DLD1 (cell line): ENCODE data around the gene INPP4A.
"Not testable (repeated sequence)": the region's sequence is repeated elsewhere in the genome, so short reads cannot be mapped to it uniquely, and the experiment has no call there.

Source experiments
- in situ Hi-C: cut with HindIII; loops from 2 replicates; pipeline ENCODE4 v1.10.0; 2017; ENCODE audit warnings: low sequenced_read_pairs

Gene INPP4A

DNA sequence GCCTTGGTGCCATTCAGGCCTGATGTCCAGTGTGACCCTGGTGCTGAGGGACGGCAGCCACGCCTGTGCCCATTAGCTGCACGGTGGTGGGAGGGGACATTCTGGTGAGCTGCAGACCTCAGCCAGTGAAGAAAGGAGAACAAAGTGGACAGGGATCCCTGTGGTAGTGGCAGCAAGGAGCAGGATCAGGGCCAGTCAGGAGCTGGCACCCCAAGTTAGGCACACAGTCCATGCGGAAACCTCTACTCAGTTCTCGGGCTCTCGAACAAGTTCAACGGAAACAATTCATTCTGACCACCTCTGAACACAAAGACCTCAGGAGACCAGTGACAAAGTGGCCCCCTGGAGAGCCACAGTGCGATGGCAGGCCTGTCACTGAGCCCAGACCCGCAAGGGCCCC is 133.6 kb downstream of the INPP4A start:
- in situ Hi-C loops: no loop called here

DNA sequence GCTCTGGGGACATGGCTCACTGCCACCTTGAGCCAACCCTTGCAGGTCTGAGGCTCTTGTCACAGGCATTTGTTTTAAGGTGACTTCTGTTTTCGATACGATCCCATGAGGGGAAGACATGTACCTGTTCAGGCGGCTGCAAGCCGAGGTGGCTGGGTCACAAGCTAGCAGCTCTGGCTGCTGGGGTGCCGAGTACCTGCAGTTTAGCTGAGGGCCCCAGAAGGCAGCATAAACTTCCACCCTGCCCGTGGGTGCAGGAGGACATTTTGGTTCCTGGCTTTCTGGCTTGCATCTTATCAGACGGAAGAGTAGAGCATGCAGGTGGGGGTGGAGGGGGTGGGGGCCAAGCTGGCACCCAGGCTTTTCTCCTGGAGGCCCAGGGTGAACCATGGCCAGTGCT is 135.3 kb downstream of the INPP4A start:
- in situ Hi-C loops: no loop called here

DNA sequence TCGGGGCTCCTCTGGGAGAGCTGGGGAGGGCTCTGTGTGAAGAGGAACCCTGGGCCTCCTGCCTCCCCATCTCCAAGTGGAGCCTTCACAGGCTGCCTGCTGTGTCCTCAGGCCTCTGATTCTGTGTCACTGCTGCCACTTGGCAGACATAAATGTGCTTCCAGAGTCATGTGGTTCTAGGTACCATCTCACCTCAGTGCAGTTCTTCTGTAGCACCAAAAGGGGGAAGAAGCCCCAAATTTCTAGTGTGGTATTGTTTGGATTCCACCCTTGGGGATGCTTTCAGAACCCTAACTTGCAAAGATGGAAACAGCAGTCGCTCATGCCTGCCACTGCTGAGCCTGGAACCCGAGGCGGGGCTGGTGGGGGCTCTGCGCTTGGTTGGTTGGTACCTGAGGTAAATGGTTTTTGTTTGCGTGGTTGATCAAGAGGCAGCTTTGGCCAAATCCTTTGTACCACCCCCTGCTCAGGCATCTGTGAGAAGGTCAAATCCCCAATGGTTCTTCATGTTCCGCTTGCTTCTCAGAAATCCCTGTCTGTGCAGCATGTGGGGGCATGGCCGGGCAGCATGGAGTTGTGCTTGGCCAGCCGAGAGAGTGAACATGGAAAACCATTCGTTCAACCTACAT is 136.1 kb downstream of the INPP4A start:
- in situ Hi-C loops: no loop called here

DNA sequence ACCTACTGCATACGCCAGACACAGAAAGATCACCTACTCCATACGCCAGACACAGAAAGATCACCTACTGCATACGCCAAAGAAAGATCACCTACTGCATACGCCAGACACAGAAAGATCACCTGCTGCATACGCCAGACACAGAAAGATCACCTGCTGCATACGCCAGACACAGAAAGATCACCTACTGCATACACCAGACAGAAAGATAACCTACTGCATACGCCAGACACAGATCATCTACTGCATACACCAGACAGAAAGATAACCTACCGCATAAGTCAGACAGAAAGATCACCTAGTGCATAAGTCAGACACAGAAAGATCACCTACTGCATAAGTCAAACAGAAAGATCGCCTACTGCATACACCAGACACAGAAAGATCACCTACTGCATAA is 137.9 kb downstream of the INPP4A start:
- in situ Hi-C loops: no loop called here

DNA sequence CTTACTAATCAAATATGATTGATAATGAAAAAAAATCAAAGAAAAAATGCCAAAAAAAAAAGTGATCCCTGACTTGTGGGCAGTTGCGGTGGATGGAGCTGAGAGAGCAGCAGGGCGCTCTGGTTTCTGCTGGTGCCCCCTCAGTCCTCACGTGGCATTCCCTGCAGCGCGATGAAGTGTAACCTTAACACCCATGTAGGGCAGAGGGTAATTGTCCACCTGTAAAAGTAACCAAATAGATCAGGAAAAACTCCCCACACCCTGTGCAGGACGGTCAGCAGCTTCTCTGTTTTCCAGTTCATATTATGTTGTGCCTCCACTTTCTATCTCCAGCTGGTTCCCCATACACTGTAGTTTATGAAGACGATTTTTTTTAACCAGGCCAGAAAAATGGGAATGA is 138.6 kb downstream of the INPP4A start:
- in situ Hi-C loops: no loop called here

DNA sequence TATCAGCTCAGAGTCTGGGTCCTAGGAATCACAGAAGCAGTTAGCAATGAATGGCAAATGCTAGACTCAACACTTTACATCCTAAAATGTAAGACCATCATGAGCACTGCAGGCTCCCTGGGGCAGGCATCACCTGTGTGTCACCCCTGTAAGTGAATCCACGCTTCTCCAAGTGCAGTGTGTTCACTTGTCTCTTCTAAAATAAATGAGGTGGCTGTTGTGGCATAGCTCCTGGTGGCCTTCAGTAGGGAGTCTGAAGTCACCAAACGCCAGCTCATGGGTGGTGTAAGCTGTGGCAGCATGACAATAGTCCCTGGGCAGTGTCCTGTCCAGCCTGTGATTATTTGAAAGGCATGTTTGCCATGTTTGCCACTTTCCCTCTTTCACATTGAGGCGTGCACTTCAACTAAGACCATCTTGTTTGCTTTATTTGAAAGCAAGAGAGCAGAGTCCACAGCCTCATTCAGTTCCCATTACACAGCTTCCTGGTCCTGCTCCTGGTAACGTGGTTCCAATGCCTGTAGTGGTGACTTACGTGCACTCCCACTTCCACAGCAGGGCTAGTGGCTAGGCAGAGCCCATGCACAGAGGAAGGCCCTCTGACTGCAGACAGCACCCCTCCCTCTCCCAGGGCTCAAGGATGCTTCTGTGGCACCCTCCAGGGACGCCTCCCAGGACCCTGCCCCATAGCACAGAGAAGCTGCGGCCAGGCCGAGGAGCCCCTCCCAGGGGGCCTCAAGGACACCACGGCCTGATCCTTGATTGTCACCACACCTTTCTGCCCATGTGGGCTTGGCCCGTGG is 139.4 kb downstream of the INPP4A start:
- in situ Hi-C loops: no loop called here

DNA sequence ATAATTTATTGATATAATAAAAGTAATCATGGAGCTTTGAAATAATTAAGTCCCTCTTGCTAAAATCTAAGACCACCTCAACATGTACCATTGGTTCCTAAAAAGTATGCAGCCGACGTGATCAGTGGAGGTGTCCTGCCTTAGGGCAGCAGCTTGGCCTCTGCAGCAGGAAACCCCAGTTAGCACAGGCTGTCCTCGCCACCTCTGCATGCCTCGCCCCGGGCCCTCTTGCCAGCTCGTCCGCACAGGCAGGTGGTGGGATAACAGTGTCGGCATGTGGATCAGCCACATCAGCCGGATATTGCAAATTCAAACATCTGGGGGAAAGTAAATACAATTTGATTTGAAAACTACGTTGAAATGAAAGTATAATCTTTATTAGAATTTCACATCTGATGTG is 140.7 kb downstream of the INPP4A start:
- in situ Hi-C loops: no loop called here

DNA sequence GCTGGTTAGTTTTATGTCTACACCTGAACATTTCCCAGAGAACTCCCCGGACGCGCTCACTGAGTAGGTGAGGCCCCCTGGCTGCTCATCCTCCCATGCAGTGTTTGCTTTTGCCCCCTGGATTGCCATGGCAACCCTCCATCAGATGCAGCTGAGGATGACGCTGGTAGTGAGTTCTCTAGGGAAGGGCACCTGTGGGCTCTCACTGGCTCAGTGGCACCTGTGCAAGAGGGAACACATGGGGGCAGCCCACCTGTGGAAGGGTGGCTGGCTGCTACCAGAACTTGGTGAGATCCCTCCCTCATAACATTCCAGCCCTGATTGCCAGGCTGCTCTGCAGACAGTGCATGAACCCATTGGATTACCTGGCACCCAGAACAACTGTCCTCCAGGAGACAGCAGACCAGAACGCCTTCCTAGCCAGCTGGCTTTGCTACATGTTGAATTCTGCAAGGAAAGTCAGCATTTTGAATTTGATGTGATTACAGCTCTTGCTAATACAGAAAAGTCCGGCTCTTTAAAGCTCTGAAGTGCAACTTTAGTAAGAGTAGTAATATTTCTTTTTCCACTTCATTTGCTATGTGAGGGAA is 142.0 kb downstream of the INPP4A start:
- in situ Hi-C loops: no loop called here

DNA sequence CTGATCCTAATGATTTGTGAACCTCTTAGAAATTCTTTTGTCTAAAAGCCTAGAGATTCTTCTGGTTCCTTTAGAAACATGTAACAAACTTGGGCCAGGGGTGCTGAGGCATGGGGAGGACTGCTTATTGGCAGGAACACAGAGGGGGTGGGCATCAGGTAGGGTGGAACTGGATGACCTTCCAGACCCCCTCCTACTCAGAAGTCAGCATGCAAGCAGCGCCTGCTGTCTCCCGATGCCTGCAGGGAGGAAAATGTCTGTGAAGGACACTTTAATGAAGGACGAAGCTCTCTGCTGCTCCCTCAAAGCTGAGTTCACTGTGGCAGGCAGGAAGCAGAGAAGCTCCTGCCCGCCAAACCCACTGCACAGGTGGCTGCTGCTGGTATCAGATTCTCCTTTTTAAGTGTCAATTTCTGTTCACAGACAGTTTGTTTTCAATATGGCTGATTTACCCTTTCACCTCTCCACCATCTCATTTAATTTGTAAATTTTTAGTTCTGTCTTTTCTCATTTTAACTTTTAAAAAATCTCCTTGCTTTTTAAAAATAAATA is 144.3 kb downstream of the INPP4A start:
- in situ Hi-C loops: no loop called here

DNA sequence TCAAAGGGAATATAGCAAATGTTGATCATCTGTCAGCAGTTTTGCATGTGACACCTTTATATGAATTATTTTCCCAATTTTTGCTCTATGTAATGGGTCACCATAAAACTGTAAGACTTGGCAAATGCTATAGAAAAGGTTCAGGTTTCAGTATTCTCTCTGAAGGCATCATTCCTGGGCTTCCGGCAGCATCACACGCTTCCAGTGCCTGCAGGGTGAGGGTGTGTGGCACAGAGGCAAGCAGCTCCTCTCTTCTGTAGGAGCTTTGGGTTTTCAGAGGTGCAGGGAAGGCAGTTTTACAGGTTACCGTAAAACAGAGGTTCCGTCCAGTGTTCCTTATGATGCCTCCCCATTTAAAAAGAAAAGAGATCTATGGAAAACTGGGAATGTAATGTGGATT is 144.8 kb downstream of the INPP4A start:
- in situ Hi-C loops: no loop called here

DNA sequence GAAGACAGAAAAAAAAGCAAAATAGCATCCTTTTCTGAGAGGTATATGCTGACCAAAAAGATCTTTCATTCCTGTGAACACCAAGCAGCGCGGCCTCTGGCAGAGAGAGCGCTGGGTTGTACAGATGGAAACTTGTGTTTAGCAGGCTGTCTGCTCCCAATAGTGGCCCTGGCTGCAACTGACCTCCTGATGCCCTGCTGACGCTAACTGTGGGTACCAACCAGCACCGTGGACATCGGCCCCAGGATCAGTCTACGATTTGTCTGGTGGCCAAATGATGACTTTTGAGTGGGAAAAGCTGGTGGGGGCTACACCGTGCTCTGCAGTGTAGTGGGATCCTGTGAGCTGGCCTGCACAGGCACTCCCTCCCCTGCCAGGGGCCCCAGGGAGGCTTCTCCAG is 147.9 kb downstream of the INPP4A start:
- in situ Hi-C loops: no loop called here

DNA sequence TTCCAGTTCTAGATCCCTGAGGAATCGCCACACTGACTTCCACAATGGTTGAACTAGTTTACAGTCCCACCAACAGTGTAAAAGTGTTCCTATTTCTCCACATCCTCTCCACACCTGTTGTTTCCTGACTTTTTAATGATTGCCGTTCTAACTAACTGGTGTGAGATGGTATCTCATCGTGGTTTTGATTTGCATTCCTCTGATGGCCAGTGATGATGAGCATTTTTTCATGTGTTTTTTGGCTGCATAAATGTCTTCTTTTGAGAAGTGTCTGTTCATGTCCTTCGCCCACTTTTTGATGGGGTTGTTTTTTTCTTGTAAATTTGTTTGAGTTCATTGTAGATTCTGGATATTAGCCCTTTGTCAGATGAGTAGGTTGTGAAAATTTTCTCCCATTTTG is 150.0 kb downstream of the INPP4A start:
- in situ Hi-C loops: not testable (repeated sequence)

DNA sequence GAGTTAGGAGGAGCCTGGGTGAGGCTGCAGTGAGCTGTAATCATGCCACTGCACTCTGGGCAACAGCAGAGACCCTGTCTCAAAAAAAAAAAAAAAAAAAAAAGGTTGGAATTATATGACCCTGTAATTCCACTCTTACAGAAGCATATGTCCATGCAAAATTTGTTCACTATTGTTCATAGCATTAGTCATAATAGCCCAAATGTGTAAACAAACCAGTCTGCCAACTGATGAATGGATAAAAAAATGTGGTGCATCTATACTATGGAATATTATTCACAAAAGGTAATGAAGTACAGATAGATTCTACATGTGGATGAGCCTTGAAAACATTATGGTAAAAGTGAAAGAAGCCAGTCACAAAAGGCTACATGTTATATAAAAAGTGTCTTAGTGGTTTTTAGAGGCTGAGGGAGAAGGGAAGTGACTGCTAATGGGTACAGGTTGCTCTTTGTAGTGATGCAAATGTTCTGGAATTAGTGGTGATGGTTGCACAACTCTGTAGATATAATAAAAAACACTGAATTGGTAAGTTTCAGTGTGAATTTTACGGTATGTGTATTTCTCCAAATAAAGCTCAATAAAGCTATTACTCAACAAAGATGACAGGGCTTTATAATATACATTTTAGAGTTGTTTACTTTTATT is 154.2 kb downstream of the INPP4A start:
- in situ Hi-C loops: no loop called here

DNA sequence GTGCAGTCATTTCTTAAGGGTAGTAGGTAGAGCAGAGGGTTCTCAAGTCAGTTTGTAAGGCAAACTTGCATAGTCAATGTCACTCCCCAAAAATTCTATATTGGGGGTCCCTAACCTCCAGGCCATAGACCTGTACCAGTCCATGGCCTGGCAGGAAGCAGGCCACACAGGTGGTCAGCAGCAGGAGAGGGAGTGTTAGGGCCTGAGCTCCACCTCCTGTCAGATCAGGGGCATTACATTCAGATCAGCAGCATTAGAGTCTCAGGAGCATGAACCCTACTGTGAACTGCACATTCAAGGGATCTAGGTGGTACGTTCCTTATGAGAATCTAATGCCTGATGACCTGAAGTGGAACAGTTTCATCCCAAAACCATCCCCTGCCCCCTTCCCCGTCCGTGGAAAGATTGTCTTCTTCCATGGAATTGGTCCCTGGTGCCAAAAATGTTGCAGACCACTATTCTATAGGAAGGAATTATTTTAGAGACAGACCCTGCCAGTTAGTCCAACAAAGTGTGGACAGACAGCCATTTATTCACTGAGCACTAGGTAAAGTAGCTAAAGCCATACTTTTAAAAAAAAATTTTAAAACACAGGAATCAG is 157.0 kb downstream of the INPP4A start:
- in situ Hi-C loops: no loop called here

DNA sequence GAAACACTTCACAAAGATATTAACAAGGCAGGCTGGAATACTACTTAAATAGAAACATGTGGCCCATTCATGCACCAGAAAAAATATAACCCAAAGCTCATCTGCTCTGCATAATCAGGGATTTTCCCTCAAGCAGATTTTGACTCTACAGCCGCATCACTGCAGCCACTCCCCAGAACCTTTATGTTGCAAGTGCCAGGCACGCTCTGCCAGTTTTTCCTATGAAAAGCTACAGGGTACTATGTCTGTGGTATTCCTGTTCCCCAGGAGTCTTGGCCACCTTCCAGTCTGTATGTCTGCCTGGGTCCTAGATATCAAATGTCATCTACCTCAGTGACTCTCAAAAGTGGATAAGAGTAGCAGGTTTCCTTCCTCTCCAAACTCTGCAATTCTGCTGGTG is 159.9 kb downstream of the INPP4A start:
- in situ Hi-C loops: no loop called here

DNA sequence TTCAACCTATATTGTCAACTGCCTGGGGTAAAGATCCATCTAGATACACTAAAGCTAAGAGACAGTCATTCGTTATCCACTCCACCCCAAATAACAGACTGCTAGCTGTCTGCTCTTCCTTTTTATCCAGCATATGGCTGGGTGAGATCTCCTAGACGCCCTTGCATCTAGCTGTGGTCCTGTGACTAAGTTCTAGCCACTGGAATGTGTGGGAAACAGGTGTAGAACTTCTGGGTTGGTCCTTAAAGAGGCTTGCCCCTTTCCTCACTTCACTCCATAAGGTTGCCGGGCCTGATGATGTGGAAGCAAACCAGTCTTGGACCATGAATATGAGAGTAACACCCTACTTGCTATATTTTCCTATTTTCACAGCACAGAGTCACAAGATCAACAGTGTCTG is 160.4 kb downstream of the INPP4A start:
- in situ Hi-C loops: no loop called here

DNA sequence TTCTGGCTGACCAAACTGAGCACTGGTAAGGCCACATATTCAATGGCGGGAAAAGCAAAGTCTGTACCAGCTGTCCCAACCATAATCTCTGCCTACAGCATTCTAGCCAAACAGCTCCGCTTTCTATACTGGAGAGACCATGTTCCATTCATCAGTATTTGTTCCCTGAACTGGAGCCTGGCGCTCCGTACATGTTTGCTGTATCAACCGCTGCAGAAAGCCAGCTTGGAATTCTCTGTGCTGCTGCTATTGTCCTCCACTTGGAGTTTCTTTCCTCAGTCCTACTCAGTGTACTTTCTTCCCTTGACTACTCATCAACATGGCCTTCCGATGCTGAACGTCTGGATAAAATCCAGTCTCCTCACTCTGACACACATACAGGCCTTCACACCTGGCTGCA is 161.8 kb downstream of the INPP4A start:
- in situ Hi-C loops: no loop called here

DNA sequence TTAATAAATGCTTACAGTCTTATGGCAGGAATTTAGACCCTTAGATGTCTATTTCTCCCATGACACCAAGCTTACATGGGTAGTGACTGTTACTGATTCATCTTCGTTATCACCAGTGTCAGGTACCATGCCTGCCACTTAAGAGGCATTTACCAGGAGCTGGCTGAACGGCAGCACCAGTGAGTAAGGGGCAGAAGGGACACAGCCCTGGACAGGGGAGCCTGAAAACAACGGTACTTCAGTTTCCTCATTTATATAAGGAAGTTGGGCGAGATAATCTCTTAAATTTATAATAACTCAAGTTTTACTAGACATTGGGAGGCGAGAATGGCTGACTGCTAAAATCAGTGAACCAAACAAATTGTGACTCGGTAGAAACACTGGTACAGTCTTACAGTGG is 162.4 kb downstream of the INPP4A start:
- in situ Hi-C loops: no loop called here

DNA sequence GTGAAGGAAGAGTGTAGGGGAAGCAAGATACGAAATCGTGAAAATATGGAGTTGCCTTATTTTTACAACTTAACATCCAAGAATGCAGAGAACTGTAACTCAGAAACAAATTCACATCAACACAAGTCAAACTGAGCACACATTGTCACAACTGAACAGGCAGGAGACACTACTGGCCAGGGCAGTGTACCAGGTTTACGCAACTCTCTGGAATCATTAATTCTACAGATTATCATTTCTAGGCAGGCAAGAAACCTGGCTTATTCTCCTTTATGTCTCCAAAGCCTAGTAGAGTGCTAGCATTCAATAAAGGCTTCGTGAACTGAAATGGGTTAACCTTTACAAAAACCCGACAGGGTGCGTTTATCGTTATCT is 163.1 kb downstream of the INPP4A start:
- in situ Hi-C loops: no loop called here

DNA sequence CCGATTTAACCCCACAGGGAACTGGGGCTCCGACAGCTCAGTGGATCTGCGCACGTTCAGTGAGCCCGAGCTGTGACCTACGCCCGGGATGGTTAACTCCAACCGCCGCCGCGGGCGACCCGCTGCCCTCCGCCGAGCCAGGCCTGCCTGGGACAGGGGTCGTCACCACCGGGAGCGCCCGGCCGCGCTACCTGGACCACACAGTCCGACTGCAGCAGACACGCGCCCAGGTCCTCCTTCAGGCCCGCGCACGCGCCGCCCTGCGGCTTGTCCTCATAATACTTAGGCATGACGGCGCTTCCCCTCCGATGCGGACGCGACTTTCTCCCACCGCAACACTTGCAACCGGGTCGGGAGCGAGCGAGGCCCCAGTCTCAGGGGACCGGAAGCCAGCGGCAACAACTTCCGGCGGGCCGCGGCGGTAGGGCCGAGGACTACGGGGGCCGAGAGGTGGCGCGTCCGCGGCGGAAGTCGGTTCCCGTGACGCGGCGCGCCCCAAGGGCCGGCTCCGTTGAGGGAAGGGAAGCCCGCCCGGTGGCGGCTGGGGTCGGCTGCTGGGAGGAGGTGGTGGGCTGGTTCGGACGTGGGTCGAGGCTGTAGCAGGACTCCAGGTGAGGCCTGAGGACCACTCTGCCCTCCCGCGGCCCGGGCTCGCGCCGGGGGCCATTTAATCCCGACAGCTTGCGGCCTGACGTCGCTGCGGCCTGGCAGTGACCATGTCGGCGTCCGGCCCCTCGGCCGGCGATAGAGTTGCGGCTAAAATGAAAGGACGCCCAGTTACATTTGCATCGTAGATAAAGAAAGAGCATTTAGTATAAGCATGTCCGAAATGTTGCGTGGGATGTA is 163.7 kb downstream of the INPP4A start, which contains the start of the genes COA5 and UNC50:
COA5 (minus strand) TSS at position 397 of the 846 bp plus-strand sequence; CDS start at position 290, 107 bp downstream.
UNC50 (plus strand) TSS at position 474 of the 846 bp plus-strand sequence. CDS start 1,171 bp downstream, outside the sequence.
- in situ Hi-C loops: no loop called here
